CD4-positive, CD25-positive, alpha-beta regulatory T cell (primary cell): Measurements from ENCODE around the gene LARP1. TPM values are rescaled to one million over a fixed set of nuclear protein-coding genes. Genes with fewer than 3 reads are reported as not detected.

Source experiments
- ATAC-seq, 2 donors: fragments of 150-1000 bp; cut with Tn5 transposase; one replicate each; pipeline ENCODE4 v1.10.0; 2021; ENCODE audit warnings: low read depth in 2 of 2, moderate number of reproducible peaks in 2 of 2, moderate library complexity in 1 of 2
- DNase-seq, 3 donors: peaks; one replicate each; pipeline versions ENCODE4 v3.0.0 to v3.0.0-alpha.2; 2012 to 2022; ENCODE audit warnings: mixed read lengths in 1 of 3
- H3K27ac ChIP-seq: one replicate; pipeline ENCODE4 v1.7.0; 2013; ENCODE audit warnings: mild to moderate bottlenecking, low read length; ENCODE audit not compliant: insufficient read depth, poor library complexity, severe bottlenecking
- H3K27me3 ChIP-seq: one replicate; pipeline ENCODE4 v1.7.0; 2013; ENCODE audit warnings: low read length; ENCODE audit not compliant: control insufficient read depth, insufficient read depth
- H3K36me3 ChIP-seq: one replicate; pipeline ENCODE4 v1.7.0; 2013; ENCODE audit warnings: mild to moderate bottlenecking, low read length, moderate library complexity; ENCODE audit not compliant: control insufficient read depth, insufficient read depth
- H3K4me1 ChIP-seq: 2 replicates; pipeline ENCODE4 v1.7.0; 2013; ENCODE audit warnings: mild to moderate bottlenecking, low read length; ENCODE audit not compliant: insufficient read depth, control insufficient read depth, poor library complexity, severe bottlenecking
- H3K4me3 ChIP-seq: one replicate; pipeline ENCODE4 v1.7.0; 2013; ENCODE audit warnings: low read depth, mild to moderate bottlenecking, low read length, moderate library complexity
- H3K9me3 ChIP-seq, 2 experiments: 1 replicate in 1 of 2; 2 replicates in 1 of 2; pipeline ENCODE4 v1.7.0; 2013; ENCODE audit warnings: low read length in 2 of 2, mild to moderate bottlenecking in 1 of 2, moderate library complexity in 1 of 2; ENCODE audit not compliant: control insufficient read depth in 2 of 2
- H3K27ac Mint-ChIP-seq, 3 donors: one replicate each; pipeline ENCODE4 v1.8.0; 2020 to 2022; ENCODE audit warnings: mild to moderate bottlenecking in 3 of 3, mixed read lengths in 3 of 3, moderate library complexity in 2 of 3
- H3K27me3 Mint-ChIP-seq: one replicate; pipeline ENCODE4 v1.8.0; 2022; ENCODE audit warnings: mild to moderate bottlenecking, mixed read lengths
- H3K36me3 Mint-ChIP-seq: one replicate; pipeline ENCODE4 v1.8.0; 2020; ENCODE audit warnings: mixed read lengths
- H3K4me1 Mint-ChIP-seq, 4 donors: one replicate each; pipeline ENCODE4 v1.8.0; 2020 to 2022; ENCODE audit warnings: mixed read lengths in 4 of 4, mild to moderate bottlenecking in 1 of 4
- H3K4me3 Mint-ChIP-seq, 4 donors: one replicate each; pipeline ENCODE4 v1.8.0; 2020 to 2022; ENCODE audit warnings: mild to moderate bottlenecking in 4 of 4, mixed read lengths in 4 of 4, moderate library complexity in 3 of 4
- H3K9me3 Mint-ChIP-seq, 7 donors: one replicate each; pipeline ENCODE4 v1.8.0; 2020 to 2022; ENCODE audit warnings: mixed read lengths in 7 of 7, mild to moderate bottlenecking in 3 of 7, moderate library complexity in 2 of 7
- polyA plus RNA-seq, 4 donors: library from polyadenylated mRNA; unstranded; fragments of 300-500 nt; fragmentation: Illumina TruSeq; gene quantifications; one replicate each; pipeline ENCODE4 v1.2.3, GENCODE V29; 2021
- total RNA-seq: library from RNA; stranded (reverse); gene quantifications from one replicate; pipeline ENCODE4 v1.2.3, GENCODE V29; 2022

Gene LARP1
- total and polyA plus RNA-seq, 5 donors from 2014 or later = 8.0 to 122 (median 10.6) TPM

DNA sequence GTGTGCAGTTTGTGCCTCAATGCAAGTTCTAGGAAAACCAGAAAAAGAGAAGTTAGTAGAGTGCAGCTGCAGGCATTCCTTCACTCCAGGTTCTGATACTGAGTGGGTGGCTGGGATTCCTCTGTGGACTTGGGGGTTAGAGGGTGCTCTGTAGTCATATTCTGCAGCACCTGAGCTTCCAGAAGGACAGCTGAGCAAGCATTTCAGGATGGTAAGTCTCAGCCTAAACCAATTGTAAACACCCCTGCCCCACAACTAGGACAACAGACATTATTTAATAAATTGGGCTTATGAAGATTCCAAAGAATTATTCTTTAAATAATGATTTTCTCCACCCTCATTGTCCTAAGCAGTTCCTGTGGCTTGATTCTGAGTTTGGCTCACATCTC is 86.1 kb downstream of the LARP1 start:
- Mint-ChIP-seq H3K4me1 (no peaks in the 10 kb centered on the region), H3K27me3 (no peaks in the 10 kb centered on the region), H3K9me3 (no peaks in the 10 kb centered on the region), H3K4me3 (no peak overlapping the region), H3K27ac (no peak overlapping the region), H3K36me3 (peaks cover 3% of the 10 kb centered on the region)
- H3K36me3 ChIP-seq = no peaks in the 10 kb centered on the region
- ATAC-seq (no peak), DNase-seq (no peak)
- no peaks in the 10 kb centered on the region for H3K4me1 ChIP-seq
- H3K27me3 ChIP-seq = no peaks in the 10 kb centered on the region
- no peak overlapping the region for H3K4me3 ChIP-seq
- H3K9me3 ChIP-seq = no peaks in the 10 kb centered on the region
- no peak overlapping the region for H3K27ac ChIP-seq

DNA sequence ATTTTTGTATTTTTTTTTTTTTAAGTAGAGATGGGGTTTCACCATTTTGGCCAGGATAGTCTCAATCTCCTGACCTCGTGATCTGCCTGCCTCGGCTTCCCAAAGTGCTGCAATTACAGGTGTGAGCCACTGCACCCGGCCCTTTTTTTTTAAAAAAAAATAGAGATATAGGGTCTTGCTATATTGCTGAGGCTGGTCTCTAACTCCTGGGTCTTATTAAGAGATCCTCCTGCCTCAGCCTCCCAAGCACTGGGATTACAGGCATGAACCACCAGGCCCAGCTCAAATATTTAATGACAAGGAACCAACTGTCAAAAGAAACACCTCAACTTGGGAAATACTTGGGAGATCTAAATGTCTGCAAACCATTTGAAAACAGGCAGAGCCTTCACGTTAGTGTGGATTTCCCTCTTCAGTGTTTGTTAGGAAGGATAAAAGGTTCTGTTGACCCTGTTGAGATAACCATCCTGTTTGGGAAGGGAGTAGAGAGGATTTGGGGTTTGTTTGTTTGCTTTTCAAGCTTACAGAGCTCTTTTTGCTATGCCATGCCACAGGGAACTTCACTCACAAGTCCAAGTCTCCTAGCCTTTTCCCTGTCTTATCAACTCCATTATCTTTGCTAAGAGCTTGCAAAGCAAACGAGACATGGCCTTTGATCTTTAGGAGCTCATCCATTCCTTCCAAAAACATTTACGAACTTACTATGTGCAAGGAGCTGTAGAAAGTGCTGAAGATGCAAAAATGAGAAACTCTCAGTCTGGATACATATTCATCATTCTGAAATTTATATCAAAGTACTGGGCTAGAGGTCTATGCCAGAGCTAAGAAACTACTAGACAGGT is 87.7 kb downstream of the LARP1 start:
- no peak for ATAC-seq

DNA sequence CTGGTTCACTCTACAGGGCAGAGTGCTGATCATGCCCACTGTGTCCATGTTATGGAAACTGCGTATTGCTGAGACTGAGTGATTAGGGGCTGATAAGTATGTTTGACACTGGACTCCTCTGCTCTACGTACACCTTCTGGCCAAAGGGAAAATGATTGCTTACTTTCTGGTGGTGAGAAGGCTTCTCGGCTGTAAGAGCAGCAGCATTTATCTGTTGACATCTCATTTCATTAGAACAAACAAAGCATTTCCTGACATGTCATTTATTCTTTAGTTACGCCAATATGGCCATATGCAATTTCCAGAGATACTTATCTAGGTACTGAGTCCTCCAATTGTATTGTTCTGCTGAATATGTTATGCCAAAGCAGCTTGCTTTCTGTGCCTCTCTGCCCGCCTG is 89.6 kb downstream of the LARP1 start:
- Histone ChIP-seq H3K4me3 (no peak overlapping the region), H3K36me3 (no peaks in the 10 kb centered on the region), H3K9me3 (no peaks in the 10 kb centered on the region), H3K27me3 (no peaks in the 10 kb centered on the region), H3K27ac (no peak overlapping the region), H3K4me1 (no peaks in the 10 kb centered on the region)
- no peaks in the 10 kb centered on the region for H3K27me3 Mint-ChIP-seq
- DNase-seq (no peak), ATAC-seq (no peak)
- H3K4me3 Mint-ChIP-seq = no peak overlapping the region
- no peak overlapping the region for H3K27ac Mint-ChIP-seq
- H3K9me3 Mint-ChIP-seq = no peaks in the 10 kb centered on the region
- H3K4me1 Mint-ChIP-seq = no peaks in the 10 kb centered on the region
- H3K36me3 Mint-ChIP-seq = no peaks in the 10 kb centered on the region

More for the DNA sequence above, 87.7 kb downstream of the LARP1 start:
- Mint-ChIP-seq H3K4me1 (no peaks in the 10 kb centered on the region), H3K4me3 (no peak overlapping the region), H3K9me3 (no peaks in the 10 kb centered on the region), H3K36me3 (peaks cover 1% of the 10 kb centered on the region), H3K27me3 (no peaks in the 10 kb centered on the region), H3K27ac (no peak overlapping the region)
- no peaks in the 10 kb centered on the region for H3K4me1 ChIP-seq
- H3K4me3 ChIP-seq = no peak overlapping the region
- H3K9me3 ChIP-seq = no peaks in the 10 kb centered on the region
- DNase-seq = no peak
- no peaks in the 10 kb centered on the region for H3K36me3 ChIP-seq
- no peak overlapping the region for H3K27ac ChIP-seq
- no peaks in the 10 kb centered on the region for H3K27me3 ChIP-seq

DNA sequence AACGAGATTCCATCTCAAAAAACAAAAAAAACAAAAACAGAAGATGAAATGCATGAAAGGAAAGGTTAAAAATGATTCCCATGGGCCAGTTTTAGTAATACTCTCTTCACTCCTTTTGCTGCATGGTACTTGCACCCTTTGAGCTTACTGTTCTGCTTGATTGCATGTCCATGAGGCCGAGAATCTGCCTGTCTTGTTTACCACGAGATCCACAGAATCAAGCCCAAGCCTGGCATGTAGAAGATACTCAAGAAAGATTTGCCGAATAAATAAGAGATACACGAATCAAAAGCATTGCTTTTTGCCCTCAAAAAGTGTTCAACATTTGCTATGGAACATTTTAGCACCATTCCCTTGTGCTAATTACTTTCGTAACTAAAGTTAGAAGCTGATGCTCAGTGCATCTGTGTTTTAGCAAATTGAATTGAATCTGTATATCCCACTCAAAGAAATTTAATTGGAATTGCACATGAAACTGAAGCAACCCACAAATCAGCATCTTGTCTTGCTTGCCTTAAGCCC is 94.1 kb downstream of the LARP1 start:
- ATAC-seq (no peak), DNase-seq (no peak)
- H3K4me3 ChIP-seq = no peak overlapping the region
- no peak overlapping the region for H3K4me3 Mint-ChIP-seq
- H3K27ac Mint-ChIP-seq = peak overlapping the region in 1 of 3 donors; percentile 66
- H3K36me3 ChIP-seq = no peaks in the 10 kb centered on the region
- no peaks in the 10 kb centered on the region for H3K9me3 Mint-ChIP-seq
- H3K4me1 Mint-ChIP-seq = peaks cover 0 to 7% (median 0%) of the 10 kb centered on the region in 4 donors
- no peaks in the 10 kb centered on the region for H3K36me3 Mint-ChIP-seq
- H3K27me3 Mint-ChIP-seq = no peaks in the 10 kb centered on the region
- H3K9me3 ChIP-seq = no peaks in the 10 kb centered on the region
- no peaks in the 10 kb centered on the region for H3K4me1 ChIP-seq
- H3K27ac ChIP-seq = no peak overlapping the region
- no peaks in the 10 kb centered on the region for H3K27me3 ChIP-seq

DNA sequence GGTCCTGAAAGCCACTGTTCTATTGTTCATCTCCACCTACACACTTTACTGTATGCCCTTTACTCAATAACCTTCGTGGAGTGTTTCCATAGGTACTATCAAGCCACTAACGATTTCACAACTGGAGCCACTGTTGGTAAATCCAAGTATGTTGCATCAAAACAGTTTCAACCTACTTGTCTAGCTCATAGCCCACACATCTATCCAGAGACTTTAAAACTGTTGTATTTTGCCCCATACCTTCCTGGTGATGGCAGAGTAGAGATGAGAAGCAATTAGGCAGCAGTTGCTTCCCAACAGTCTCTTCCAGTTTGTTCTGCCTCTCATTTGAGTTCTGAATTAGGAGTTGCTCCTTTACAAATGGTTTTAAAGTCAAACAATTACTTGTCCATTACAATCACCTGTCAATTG is 94.6 kb downstream of the LARP1 start:
- no peaks in the 10 kb centered on the region for H3K36me3 Mint-ChIP-seq
- H3K27me3 ChIP-seq = no peaks in the 10 kb centered on the region
- DNase-seq (no peak), ATAC-seq (no peak)
- no peaks in the 10 kb centered on the region for H3K36me3 ChIP-seq
- peaks cover 0 to 7% (median 0%) of the 10 kb centered on the region in 4 donors for H3K4me1 Mint-ChIP-seq
- H3K27me3 Mint-ChIP-seq = no peaks in the 10 kb centered on the region
- no peaks in the 10 kb centered on the region for H3K4me1 ChIP-seq
- H3K27ac Mint-ChIP-seq = peak overlapping the region in 1 of 3 donors; percentile 12
- no peaks in the 10 kb centered on the region for H3K9me3 Mint-ChIP-seq
- H3K4me3 Mint-ChIP-seq = no peak overlapping the region
- no peak overlapping the region for H3K4me3 ChIP-seq
- H3K9me3 ChIP-seq = no peaks in the 10 kb centered on the region
- no peak overlapping the region for H3K27ac ChIP-seq

DNA sequence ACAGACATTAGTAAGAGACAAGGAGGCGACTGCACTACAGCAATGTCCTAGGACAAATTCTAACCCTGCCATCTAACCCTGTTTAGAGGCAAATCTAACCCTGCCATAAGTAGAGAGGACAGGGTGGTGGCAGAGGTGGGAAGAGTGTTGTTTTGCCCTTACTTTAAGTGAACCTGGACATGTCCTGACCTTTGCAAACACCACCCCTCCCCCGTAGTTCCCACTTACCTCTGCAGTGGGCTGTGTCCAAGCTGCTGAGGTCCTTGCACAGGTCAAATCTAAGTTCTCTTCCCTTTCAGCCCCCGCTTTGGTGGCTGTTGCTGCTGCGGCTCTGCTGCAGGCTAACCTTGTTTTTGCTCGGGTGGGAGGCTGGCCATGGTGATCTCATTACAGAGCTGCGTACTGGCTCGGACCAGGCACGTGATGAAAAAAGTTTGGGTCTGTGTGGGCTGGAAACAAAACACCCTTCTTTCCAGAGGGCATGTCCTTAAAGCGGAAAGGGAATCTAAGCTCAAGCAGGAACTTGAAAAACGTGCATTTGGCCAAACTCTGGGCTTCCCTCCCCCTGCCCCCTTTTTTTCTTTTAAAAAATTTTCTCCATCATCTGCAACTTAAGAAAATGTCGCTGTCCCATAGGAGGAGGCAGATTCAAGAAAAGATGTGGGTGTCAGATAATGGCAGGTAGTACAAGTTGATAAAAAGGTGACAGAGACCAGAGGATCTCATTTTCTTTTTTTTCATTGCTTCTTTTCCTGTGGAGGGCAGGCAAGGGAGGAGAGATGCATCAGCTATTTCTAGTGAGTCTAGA is 95.3 kb downstream of the LARP1 start, which contains the start of gene FAXDC2:
Gene FAXDC2 (minus strand): TSS at position 349 of the 808 bp plus-strand sequence. CDS start 12,425 bp downstream, outside the sequence.
- Mint-ChIP-seq H3K27me3 (no peaks in the 10 kb centered on the region), H3K27ac (peak within 1 kb of the TSS in 2 of 3 donors; percentile 12 to 78), H3K4me1 (peaks cover 0 to 7% (median 0%) of the 10 kb centered on the region in 4 donors), H3K36me3 (no peaks in the 10 kb centered on the region), H3K9me3 (no peaks in the 10 kb centered on the region), H3K4me3 (peak within 1 kb of the TSS in 2 of 4 donors; percentile 46 to 66)
- Histone ChIP-seq H3K4me1 (no peaks in the 10 kb centered on the region), H3K36me3 (no peaks in the 10 kb centered on the region), H3K4me3 (no peak within 1 kb of the TSS), H3K27me3 (no peaks in the 10 kb centered on the region), H3K27ac (no peak within 1 kb of the TSS), H3K9me3 (no peaks in the 10 kb centered on the region)
- DNase-seq (no peak), ATAC-seq (no peak)

DNA sequence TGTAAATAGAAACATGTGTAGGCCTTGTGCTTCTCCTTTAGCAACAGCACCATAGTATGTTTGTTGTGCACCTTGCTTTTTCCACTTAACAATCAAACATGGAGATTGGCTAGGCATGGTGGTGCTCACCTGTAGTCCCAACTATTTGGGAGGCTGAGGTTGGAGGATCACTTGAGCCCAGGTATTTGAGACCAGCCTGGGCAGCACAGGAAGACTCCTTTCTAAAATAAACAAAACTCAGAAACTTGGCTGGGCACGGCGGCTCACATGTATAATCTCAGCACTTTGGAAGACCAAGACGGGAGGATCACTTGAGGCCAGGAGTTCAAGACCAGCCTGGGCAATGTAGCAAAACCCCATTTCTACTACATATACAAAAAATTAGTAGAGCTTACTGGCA is 96.2 kb downstream of the LARP1 start:
- H3K27ac Mint-ChIP-seq = no peak overlapping the region
- no peaks in the 10 kb centered on the region for H3K36me3 Mint-ChIP-seq
- no peak overlapping the region for H3K27ac ChIP-seq
- no peaks in the 10 kb centered on the region for H3K4me1 ChIP-seq
- no peaks in the 10 kb centered on the region for H3K27me3 ChIP-seq
- no peak for DNase-seq
- H3K27me3 Mint-ChIP-seq = no peaks in the 10 kb centered on the region
- no peaks in the 10 kb centered on the region for H3K9me3 ChIP-seq
- peaks cover 0 to 7% (median 0%) of the 10 kb centered on the region in 4 donors for H3K4me1 Mint-ChIP-seq
- H3K4me3 ChIP-seq = no peak overlapping the region
- no peaks in the 10 kb centered on the region for H3K9me3 Mint-ChIP-seq
- H3K36me3 ChIP-seq = no peaks in the 10 kb centered on the region
- H3K4me3 Mint-ChIP-seq = peak overlapping the region in 1 of 4 donors; percentile 66
- no peak for ATAC-seq
